Neural progenitor cell (in vitro differentiated cells): ENCODE results near the gene GADD45B. TPM values are rescaled to one million over a fixed set of nuclear protein-coding genes. Genes with fewer than 3 reads are reported as not detected.

Experiments
- DNase-seq: peaks from one replicate; pipeline ENCODE4 v3.0.0-alpha.2; 2016; ENCODE audit warnings: low spot score
- H2AFZ ChIP-seq: fragments of 200-600 bp; sonication (generic); replicated peaks from 2 replicates; pipeline ENCODE4 v1.6.1; 2016; ENCODE audit warnings: antibody characterized with exemption
- H3F3A ChIP-seq: fragments of 200-600 bp; sonication (generic); 2 replicates; pipeline ENCODE4 v1.6.1; 2016; ENCODE audit warnings: antibody characterized with exemption, low read depth
- H3K27ac ChIP-seq: fragments of 200-600 bp; sonication (generic); 2 replicates; pipeline ENCODE4 v1.5.1; 2016; ENCODE audit warnings: mild to moderate bottlenecking
- H3K27me3 ChIP-seq: fragments of 200-600 bp; sonication (generic); 2 replicates; pipeline ENCODE4 v1.6.1; 2016; ENCODE audit warnings: mild to moderate bottlenecking, moderate library complexity
- H3K36me3 ChIP-seq: fragments of 200-600 bp; sonication (generic); 2 replicates; pipeline ENCODE4 v1.5.1; 2016
- H3K4me1 ChIP-seq: fragments of 200-600 bp; sonication (generic); 2 replicates; pipeline ENCODE4 v1.6.1; 2016; ENCODE audit warnings: mixed run types
- H3K4me2 ChIP-seq: fragments of 200-600 bp; sonication (generic); 2 replicates; pipeline ENCODE4 v1.6.1; 2016
- H3K4me3 ChIP-seq: fragments of 200-600 bp; sonication (generic); 2 replicates; pipeline ENCODE4 v1.5.1; 2016
- H3K79me2 ChIP-seq: fragments of 200-600 bp; sonication (generic); 2 replicates; pipeline ENCODE4 v1.6.1; 2016; ENCODE audit warnings: low read depth
- H3K9ac ChIP-seq: fragments of 200-600 bp; sonication (generic); 2 replicates; pipeline ENCODE4 v1.6.1; 2016
- H3K9me3 ChIP-seq: fragments of 200-600 bp; sonication (generic); 2 replicates; pipeline ENCODE4 v1.5.1; 2016; ENCODE audit warnings: low read depth
- H4K20me1 ChIP-seq: fragments of 200-600 bp; sonication (generic); 2 replicates; pipeline ENCODE4 v1.6.1; 2016; ENCODE audit warnings: low read depth
- H3K27ac Mint-ChIP-seq: 3 replicates; pipeline ENCODE4 v1.8.0; 2021; ENCODE audit warnings: mixed read lengths
- H3K27me3 Mint-ChIP-seq: 2 replicates; pipeline ENCODE4 v1.8.0; 2022; ENCODE audit warnings: low read depth, mild to moderate bottlenecking, inconsistent platforms, moderate library complexity, mixed read lengths; ENCODE audit not compliant: insufficient read depth
- H3K36me3 Mint-ChIP-seq: 3 replicates; pipeline ENCODE4 v1.8.0; 2021; ENCODE audit warnings: mixed read lengths
- H3K4me1 Mint-ChIP-seq: 3 replicates; pipeline ENCODE4 v1.8.0; 2021; ENCODE audit warnings: mixed read lengths
- H3K4me3 Mint-ChIP-seq: 3 replicates; pipeline ENCODE4 v1.8.0; 2021; ENCODE audit warnings: mild to moderate bottlenecking, moderate library complexity, mixed read lengths
- H3K9me3 Mint-ChIP-seq: 3 replicates; pipeline ENCODE4 v1.8.0; 2020; ENCODE audit warnings: mixed read lengths
- EZH2 ChIP-seq: fragments of 200-600 bp; sonication (generic); IDR thresholded peaks from 2 replicates; pipeline ENCODE4 v1.6.1; 2017; ENCODE audit warnings: antibody characterized with exemption, mild to moderate bottlenecking, moderate library complexity
- EZH2phosphoT487 ChIP-seq: fragments of 200-600 bp; sonication (generic); IDR thresholded peaks from 2 replicates; pipeline ENCODE4 v1.6.1; 2017; ENCODE audit warnings: antibody characterized with exemption
- total RNA-seq: library from RNA; depleted of rRNA; stranded (reverse); fragments of >200 nt; gene quantifications from 2 replicates; pipeline ENCODE4 v1.2.3, GENCODE V29; 2015; ENCODE audit warnings: low replicate concordance
- TF ChIP-seq, protein P1 (sequence below): fragments of 200-600 bp; sonication (generic); IDR thresholded peaks from 2 replicates; pipeline ENCODE4 v1.5.1; 2017; ENCODE audit warnings: antibody characterized with exemption, mild to moderate bottlenecking

The GADD45B gene
- total RNA-seq: 3.9 and 6.2 TPM in 2 replicates

DNA sequence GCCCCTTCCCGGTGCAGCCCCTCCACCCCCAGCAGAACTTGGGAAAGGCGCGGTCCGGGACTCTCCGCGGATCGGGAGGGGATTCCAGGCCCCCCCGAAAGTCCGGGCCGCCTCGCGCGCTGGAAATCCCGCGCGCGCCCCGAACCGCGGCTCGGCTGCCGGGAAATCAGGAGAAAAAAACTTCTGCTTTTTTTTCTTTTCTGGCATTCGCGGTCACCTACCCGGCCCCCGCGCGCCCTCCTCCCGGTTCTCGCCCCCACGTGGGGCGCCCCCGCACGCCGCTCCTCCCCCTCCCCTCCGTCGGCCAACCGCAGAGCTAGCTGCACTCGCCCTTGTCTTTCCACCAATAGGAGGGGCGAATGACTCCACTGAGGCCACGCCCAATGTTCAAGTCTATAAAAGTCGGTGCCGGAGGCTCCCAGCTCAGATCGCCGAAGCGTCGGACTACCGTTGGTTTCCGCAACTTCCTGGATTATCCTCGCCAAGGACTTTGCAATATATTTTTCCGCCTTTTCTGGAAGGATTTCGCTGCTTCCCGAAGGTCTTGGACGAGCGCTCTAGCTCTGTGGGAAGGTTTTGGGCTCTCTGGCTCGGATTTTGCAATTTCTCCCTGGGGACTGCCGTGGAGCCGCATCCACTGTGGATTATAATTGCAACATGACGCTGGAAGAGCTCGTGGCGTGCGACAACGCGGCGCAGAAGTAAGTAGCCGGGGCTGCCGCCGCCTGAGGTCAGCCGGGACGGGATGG, at the start of gene GADD45B:
Gene GADD45B (plus strand): TSS at position 426 of the 749 bp plus-strand sequence. CDS start 232 bp downstream, at position 658.
- TF ChIP-seq EZH2phosphoT487 (no peak), EZH2 (peak; percentile 7)
- no peak within 1 kb of the TSS for H2AFZ ChIP-seq
- no peaks in the 10 kb centered on the region for H3K9me3 ChIP-seq
- H4K20me1 ChIP-seq: peaks cover 35% of the 10 kb centered on the region
- Mint-ChIP-seq H3K4me1 (peaks cover 22% of the 10 kb centered on the region), H3K27ac (peak within 1 kb of the TSS; percentile 57), H3K36me3 (no peaks in the 10 kb centered on the region), H3K4me3 (peak within 1 kb of the TSS; percentile 94), H3K9me3 (no peaks in the 10 kb centered on the region), H3K27me3 (peaks cover 40% of the 10 kb centered on the region)
- no peaks in the 10 kb centered on the region for H3K36me3 ChIP-seq
- H3K4me3 ChIP-seq: peak within 1 kb of the TSS; percentile 55
- no peak within 1 kb of the TSS for H3K9ac ChIP-seq
- DNase-seq: peak; percentile 98
- H3K4me2 ChIP-seq: peak within 1 kb of the TSS; percentile 87
- no peak within 1 kb of the TSS for H3K27ac ChIP-seq
- H3F3A ChIP-seq: peaks cover 21% of the 10 kb centered on the region
- peaks cover 62% of the 10 kb centered on the region for H3K27me3 ChIP-seq
- peaks cover 26% of the 10 kb centered on the region for H3K4me1 ChIP-seq
- no peaks in the 10 kb centered on the region for H3K79me2 ChIP-seq

DNA sequence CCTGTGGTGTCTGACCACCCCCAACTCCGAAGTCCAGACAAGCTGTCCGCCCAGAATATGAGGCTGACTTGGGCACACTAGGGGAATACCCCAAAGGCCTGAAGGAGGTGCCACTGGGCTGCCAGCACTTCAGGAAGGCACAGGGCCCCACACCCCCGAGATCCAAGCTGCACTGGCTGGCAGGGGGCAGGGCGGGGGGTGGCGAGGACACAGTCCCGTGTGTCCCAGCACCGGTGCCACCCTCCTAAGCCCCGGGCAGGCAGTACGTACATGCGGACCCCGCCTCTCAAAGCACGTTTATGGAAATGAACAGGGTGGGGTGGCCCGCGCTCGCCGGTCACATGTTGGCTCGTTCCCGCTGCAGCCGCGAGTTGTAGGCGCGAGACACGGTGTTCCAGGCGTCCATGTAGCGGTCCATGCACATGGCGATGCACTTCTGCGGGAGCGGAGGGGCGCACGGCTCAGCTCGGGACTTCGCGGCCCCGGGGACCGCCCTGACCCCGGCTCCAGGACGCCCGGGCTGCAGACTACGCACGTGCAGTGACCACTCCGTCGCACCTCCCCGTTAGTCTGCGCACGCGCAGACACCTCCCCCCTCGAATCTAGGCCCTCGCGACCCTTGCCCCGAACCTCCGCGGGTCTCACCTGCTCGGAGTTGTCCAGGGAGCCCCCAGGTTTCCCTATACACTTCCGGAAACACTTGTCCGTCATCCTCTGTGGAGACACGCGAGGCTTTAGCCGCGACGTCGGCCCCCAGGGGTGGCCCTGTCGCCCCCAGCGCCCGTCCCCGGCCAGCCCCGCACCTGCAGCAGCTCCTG, 49.1 kb upstream of the GADD45B start:
- DNase-seq: peak; percentile 79
- H3K4me1 ChIP-seq: peaks cover 18% of the 10 kb centered on the region
- TF ChIP-seq, protein P1, sequence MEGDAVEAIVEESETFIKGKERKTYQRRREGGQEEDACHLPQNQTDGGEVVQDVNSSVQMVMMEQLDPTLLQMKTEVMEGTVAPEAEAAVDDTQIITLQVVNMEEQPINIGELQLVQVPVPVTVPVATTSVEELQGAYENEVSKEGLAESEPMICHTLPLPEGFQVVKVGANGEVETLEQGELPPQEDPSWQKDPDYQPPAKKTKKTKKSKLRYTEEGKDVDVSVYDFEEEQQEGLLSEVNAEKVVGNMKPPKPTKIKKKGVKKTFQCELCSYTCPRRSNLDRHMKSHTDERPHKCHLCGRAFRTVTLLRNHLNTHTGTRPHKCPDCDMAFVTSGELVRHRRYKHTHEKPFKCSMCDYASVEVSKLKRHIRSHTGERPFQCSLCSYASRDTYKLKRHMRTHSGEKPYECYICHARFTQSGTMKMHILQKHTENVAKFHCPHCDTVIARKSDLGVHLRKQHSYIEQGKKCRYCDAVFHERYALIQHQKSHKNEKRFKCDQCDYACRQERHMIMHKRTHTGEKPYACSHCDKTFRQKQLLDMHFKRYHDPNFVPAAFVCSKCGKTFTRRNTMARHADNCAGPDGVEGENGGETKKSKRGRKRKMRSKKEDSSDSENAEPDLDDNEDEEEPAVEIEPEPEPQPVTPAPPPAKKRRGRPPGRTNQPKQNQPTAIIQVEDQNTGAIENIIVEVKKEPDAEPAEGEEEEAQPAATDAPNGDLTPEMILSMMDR: no peak
- TF ChIP-seq EZH2phosphoT487 (no peak), EZH2 (no peak)

GRCh38 chr19:2427429-2428320, 48.3 kb upstream of the GADD45B start, which contains the start of gene TIMM13:
TIMM13 (minus strand) TSS chr19:2427586; CDS start chr19:2427533, 53 bp downstream.
- peaks cover 23% of the 10 kb centered on the region for H3K27me3 Mint-ChIP-seq
- H3K36me3 ChIP-seq: no peaks in the 10 kb centered on the region
- H3K27me3 ChIP-seq: no peaks in the 10 kb centered on the region
- DNase-seq: peak; percentile 100
- H3K9me3 Mint-ChIP-seq: no peaks in the 10 kb centered on the region
- H3K4me3 ChIP-seq: peak within 1 kb of the TSS; percentile 81
- H3K79me2 ChIP-seq: peaks cover 25% of the 10 kb centered on the region
- H3K9me3 ChIP-seq: no peaks in the 10 kb centered on the region
- peak within 1 kb of the TSS; percentile 85 for H3K9ac ChIP-seq
- peak within 1 kb of the TSS; percentile 95 for H3K4me3 Mint-ChIP-seq
- peak within 1 kb of the TSS; percentile 82 for H3K4me2 ChIP-seq
- H3F3A ChIP-seq: peaks cover 46% of the 10 kb centered on the region
- H3K4me1 ChIP-seq: peaks cover 18% of the 10 kb centered on the region
- peak within 1 kb of the TSS; percentile 81 for H3K27ac ChIP-seq
- H3K27ac Mint-ChIP-seq: peak within 1 kb of the TSS; percentile 98
- peak within 1 kb of the TSS; percentile 93 for H2AFZ ChIP-seq
- no peak for TF ChIP-seq EZH2phosphoT487
- TF ChIP-seq EZH2: no peak
- TF ChIP-seq, protein P1: no peak
- peaks cover 38% of the 10 kb centered on the region for H4K20me1 ChIP-seq
- H3K36me3 Mint-ChIP-seq: peaks cover 2% of the 10 kb centered on the region
- peaks cover 11% of the 10 kb centered on the region for H3K4me1 Mint-ChIP-seq

More for the DNA sequence above, 49.1 kb upstream of the GADD45B start:
- Mint-ChIP-seq H3K4me1 (peaks cover 11% of the 10 kb centered on the region), H3K27me3 (peaks cover 21% of the 10 kb centered on the region), H3K27ac (no peak overlapping the region), H3K4me3 (peak overlapping the region; percentile 95), H3K9me3 (no peaks in the 10 kb centered on the region), H3K36me3 (peaks cover 2% of the 10 kb centered on the region)
- H3K79me2 ChIP-seq: peaks cover 25% of the 10 kb centered on the region
- peak overlapping the region; percentile 93 for H2AFZ ChIP-seq
- H3K27me3 ChIP-seq: no peaks in the 10 kb centered on the region
- H3K36me3 ChIP-seq: no peaks in the 10 kb centered on the region
- peak overlapping the region; percentile 82 for H3K4me2 ChIP-seq
- peaks cover 46% of the 10 kb centered on the region for H3F3A ChIP-seq
- peak overlapping the region; percentile 64 for H3K27ac ChIP-seq
- peaks cover 38% of the 10 kb centered on the region for H4K20me1 ChIP-seq
- no peaks in the 10 kb centered on the region for H3K9me3 ChIP-seq
- H3K4me3 ChIP-seq: peak overlapping the region; percentile 81
- peak overlapping the region; percentile 85 for H3K9ac ChIP-seq
